Ramos (cell line): Measurements from ENCODE around the gene TP53RK.

Source experiments
- in situ Hi-C: fragments of 300-500 bp; cut with MboI; formaldehyde crosslinking; loops from one replicate; pipeline ENCODE4 v1.14.3; 2022; ENCODE audit warnings: low sequenced_read_pairs; ENCODE audit not compliant: unreplicated experiment

The TP53RK gene

GRCh38 chr20:46708172-46708860 is 19.1 kb upstream of the TP53RK start:
- in situ Hi-C loops, result no loop called here

GRCh38 chr20:46706242-46706641 is 17.0 kb upstream of the TP53RK start:
- in situ Hi-C loops, result no loop called here

GRCh38 chr20:46705378-46705729 is 16.1 kb upstream of the TP53RK start:
- in situ Hi-C loops, result no loop called here

GRCh38 chr20:46704714-46705377 is 15.6 kb upstream of the TP53RK start:
- in situ Hi-C loops, result no loop called here

- in situ Hi-C loops, result no loop called here
Measured at GRCh38 chr20:46703435-46703834, 14.2 kb upstream of the TP53RK start.

- in situ Hi-C loops, result no loop called here
Measured at GRCh38 chr20:46702447-46703203, 13.4 kb upstream of the TP53RK start.

GRCh38 chr20:46701986-46702385 is 12.7 kb upstream of the TP53RK start:
- in situ Hi-C loops, result no loop called here

- in situ Hi-C loops, result no loop called here
Measured at GRCh38 chr20:46701556-46701955, 12.3 kb upstream of the TP53RK start.

- in situ Hi-C loops, result no loop called here
Measured at GRCh38 chr20:46701057-46701456, 11.8 kb upstream of the TP53RK start.

- in situ Hi-C loops, result no loop called here
Measured at GRCh38 chr20:46700481-46700880, 11.2 kb upstream of the TP53RK start.

- in situ Hi-C loops, result loop anchor here (25.0 kb wide), 1 partner anchor 688 kb away; the partner anchor contains the start of gene MMP9
Measured at GRCh38 chr20:46699651-46700359, 10.6 kb upstream of the TP53RK start.

GRCh38 chr20:46698788-46699187 is 9.5 kb upstream of the TP53RK start:
- in situ Hi-C loops, result loop anchor here (25.0 kb wide), 1 partner anchor 686 kb away; the partner anchor contains the start of gene MMP9

GRCh38 chr20:46696791-46697279 is 7.6 kb upstream of the TP53RK start:
- in situ Hi-C loops, result loop anchor here (25.0 kb wide), 1 partner anchor 685 kb away; the partner anchor contains the start of gene MMP9

GRCh38 chr20:46695892-46696291 is 6.6 kb upstream of the TP53RK start:
- in situ Hi-C loops, result loop anchor here (25.0 kb wide), 1 partner anchor 684 kb away; the partner anchor contains the start of gene MMP9

- in situ Hi-C loops, result loop anchor here (25.0 kb wide), 1 partner anchor 682 kb away; the partner anchor contains the start of gene MMP9
Measured at GRCh38 chr20:46694484-46694883, 5.2 kb upstream of the TP53RK start.

GRCh38 chr20:46691196-46691595 is 2.0 kb upstream of the TP53RK start:
- in situ Hi-C loops, result loop anchor here (25.0 kb wide), 1 partner anchor 679 kb away; the partner anchor contains the start of gene MMP9

- in situ Hi-C loops, result loop anchor here (25.0 kb wide), 1 partner anchor 678 kb away; the partner anchor contains the start of gene MMP9
Measured at GRCh38 chr20:46690219-46691106, 1.2 kb upstream of the TP53RK start.

- in situ Hi-C loops, result loop anchor here (25.0 kb wide), 1 partner anchor 677 kb away; the partner anchor contains the start of gene MMP9
Measured at GRCh38 chr20:46689754-46690085, 476 bp upstream of the TP53RK start.
